OCI-LY3 (cell line): ENCODE measurements around the gene TANGO2.
A peak's percentile ranks its signal among the peaks of the same experiment; 100 is the strongest.

Source experiments
- H2AFZ ChIP-seq: fragments of 200-600, 300-600 bp; shearing (Covaris generic); 2 replicates; pipeline ENCODE4 v1.6.0; 2014; ENCODE audit warnings: antibody characterized with exemption, low read depth, low read length
- H3K27ac ChIP-seq: fragments of 200-600, 300-600 bp; sonication (generic); 2 replicates; pipeline ENCODE4 v1.5.1; 2014; ENCODE audit warnings: mild to moderate bottlenecking, low read length, moderate library complexity, mixed read lengths
- H3K27me3 ChIP-seq: fragments of 200-600, 300-600 bp; sonication (generic); 2 replicates; pipeline ENCODE4 v1.6.1; 2014; ENCODE audit warnings: low read depth, low read length, mixed read lengths
- H3K36me3 ChIP-seq: fragments of 200-600, 300-600 bp; sonication (generic); replicated peaks from 2 replicates; pipeline ENCODE3; 2014; ENCODE audit warnings: low read depth, low read length, mixed read lengths
- H3K4me1 ChIP-seq: fragments of 300-600, 200-600 bp; sonication (generic); 2 replicates; pipeline ENCODE4 v1.6.1; 2014; ENCODE audit warnings: low read length, mixed read lengths
- H3K4me2 ChIP-seq: fragments of 200-600, 300-600 bp; sonication (generic); 2 replicates; pipeline ENCODE4 v1.6.1; 2014; ENCODE audit warnings: low read length, mixed read lengths
- H3K4me3 ChIP-seq: fragments of 300-600, 200-600 bp; sonication (generic); 2 replicates; pipeline ENCODE4 v1.5.1; 2014; ENCODE audit warnings: antibody characterized with exemption, mild to moderate bottlenecking, low read length, moderate library complexity
- H3K79me2 ChIP-seq: fragments of 300-600, 200-600 bp; shearing (Covaris generic); 2 replicates; pipeline ENCODE4 v1.6.1; 2014; ENCODE audit warnings: mild to moderate bottlenecking, low read length, mixed read lengths
- H3K9ac ChIP-seq: fragments of 300-600, 200-600 bp; shearing (Covaris generic); 2 replicates; pipeline ENCODE4 v1.6.0; 2014; ENCODE audit warnings: mild to moderate bottlenecking, low read length, moderate library complexity
- H3K9me3 ChIP-seq: fragments of 200-600, 300-600 bp; shearing (Covaris generic); 2 replicates; pipeline ENCODE4 v1.6.1; 2014; ENCODE audit warnings: low read length, mixed read lengths; ENCODE audit not compliant: insufficient read depth
- H4K20me1 ChIP-seq: fragments of 200-600, 300-600 bp; sonication (generic); 2 replicates; pipeline ENCODE4 v1.6.1; 2016; ENCODE audit warnings: low read length, mixed read lengths; ENCODE audit not compliant: insufficient read depth
- CTCF ChIP-seq: fragments of 200-600, 300-600 bp; sonication (generic); IDR thresholded peaks from 2 replicates; pipeline ENCODE4 v1.5.1; 2014; ENCODE audit warnings: antibody characterized with exemption, low read length, low read depth
- EZH2phosphoT487 ChIP-seq: fragments of 200-600 bp; shearing (Covaris generic); IDR thresholded peaks from 2 replicates; pipeline ENCODE4 v1.6.1; 2018; ENCODE audit warnings: antibody characterized with exemption, mixed run types, low read depth

TANGO2 gene

GRCh38 chr22:20020533-20021195, at the start of gene TANGO2:
TANGO2 (plus strand) TSS chr22:20021110; CDS start chr22:20036799, 15,689 bp downstream.
- Histone ChIP-seq H3K4me3 (peak within 1 kb of the TSS; percentile 86), H3K4me2 (peak within 1 kb of the TSS; percentile 99), H4K20me1 (no peaks in the 10 kb centered on the region), H3K36me3 (no peaks in the 10 kb centered on the region), H3K79me2 (peaks cover 15% of the 10 kb centered on the region), H3K27ac (no peak within 1 kb of the TSS), H2AFZ (0 out of 2 replicates have a peak within 1 kb of the TSS, but pooled peaks have one; percentile 24), H3K4me1 (peaks cover 28% of the 10 kb centered on the region), H3K27me3 (peaks cover 15% of the 10 kb centered on the region), H3K9ac (peak within 1 kb of the TSS; percentile 81), H3K9me3 (no peaks in the 10 kb centered on the region)
- no peak for TF ChIP-seq CTCF
- no peak for TF ChIP-seq EZH2phosphoT487

- Histone ChIP-seq H3K79me2 (no peaks in the 10 kb centered on the region), H3K4me3 (no peak overlapping the region), H3K36me3 (no peaks in the 10 kb centered on the region), H3K27ac (no peak overlapping the region), H3K4me1 (peaks cover 3% of the 10 kb centered on the region; the same call in 1 of the 2 replicates), H3K4me2 (no peak overlapping the region), H3K9ac (no peak overlapping the region), H2AFZ (no peak overlapping the region), H3K9me3 (no peaks in the 10 kb centered on the region), H4K20me1 (0 out of 2 replicates have a peak, but pooled peaks cover 4% of the 10 kb centered on the region), H3K27me3 (no peaks in the 10 kb centered on the region)
- TF ChIP-seq EZH2phosphoT487 (no peak), CTCF (no peak)
Observed at GRCh38 chr22:19971276-19972124, 49.4 kb upstream of the TANGO2 start.

GRCh38 chr22:19972251-19972650, 48.7 kb upstream of the TANGO2 start:
- H3K9ac ChIP-seq: no peak overlapping the region
- TF ChIP-seq CTCF: no peak
- no peak for TF ChIP-seq EZH2phosphoT487
- H3K36me3 ChIP-seq: no peaks in the 10 kb centered on the region

More at GRCh38 chr22:19972251-19972650, 48.7 kb upstream of the TANGO2 start:
- Histone ChIP-seq H3K4me1 (peaks cover 3% of the 10 kb centered on the region; the same call in 1 of the 2 replicates), H2AFZ (no peak overlapping the region), H3K9me3 (no peaks in the 10 kb centered on the region), H3K4me2 (no peak overlapping the region), H3K79me2 (no peaks in the 10 kb centered on the region), H3K4me3 (no peak overlapping the region), H4K20me1 (0 out of 2 replicates have a peak, but pooled peaks cover 4% of the 10 kb centered on the region), H3K27ac (no peak overlapping the region), H3K27me3 (no peaks in the 10 kb centered on the region)
